H9 (cell line): ENCODE measurements around the gene PROKR2. TPM values are rescaled to one million over a fixed set of nuclear protein-coding genes. Genes with fewer than 3 reads are reported as not detected.

Experiments used
- DNase-seq: peaks from one replicate; pipeline ENCODE4 v3.0.0-alpha.2; 2017
- H2AFZ ChIP-seq: one replicate; pipeline ENCODE4 v1.6.1; 2013; ENCODE audit warnings: mild to moderate bottlenecking, low read length, control low read depth, moderate library complexity
- H2AK5ac ChIP-seq: 2 replicates; pipeline ENCODE4 v1.6.1; 2013; ENCODE audit warnings: low read length, control low read depth, mixed read lengths; ENCODE audit not compliant: insufficient read length
- H2BK120ac ChIP-seq: one replicate; pipeline ENCODE4 v1.6.1; 2013; ENCODE audit warnings: low read depth, mild to moderate bottlenecking, low read length, control low read depth, inconsistent platforms; ENCODE audit not compliant: poor library complexity, severe bottlenecking
- H2BK12ac ChIP-seq: 2 replicates; pipeline ENCODE4 v1.6.1; 2013; ENCODE audit warnings: low read length, control low read depth, mixed read lengths, low read depth; ENCODE audit not compliant: insufficient read length
- H2BK15ac ChIP-seq: 2 replicates; pipeline ENCODE4 v1.6.1; 2013; ENCODE audit warnings: low read depth, low read length, control low read depth
- H2BK20ac ChIP-seq: one replicate; pipeline ENCODE4 v1.6.1; 2013; ENCODE audit warnings: low read depth, mild to moderate bottlenecking, low read length, control low read depth, inconsistent platforms; ENCODE audit not compliant: poor library complexity, severe bottlenecking
- H2BK5ac ChIP-seq: 2 replicates; pipeline ENCODE4 v1.6.1; 2013; ENCODE audit warnings: low read length, control low read depth, mixed read lengths; ENCODE audit not compliant: insufficient read length
- H3K14ac ChIP-seq: 2 replicates; pipeline ENCODE4 v1.6.1; 2013; ENCODE audit warnings: low read length, control low read depth; ENCODE audit not compliant: insufficient read depth
- H3K18ac ChIP-seq: 2 replicates; pipeline ENCODE4 v1.6.1; 2013; ENCODE audit warnings: low read depth, mild to moderate bottlenecking, mixed read lengths, low read length, control low read depth; ENCODE audit not compliant: insufficient read length
- H3K23ac ChIP-seq: 2 replicates; pipeline ENCODE4 v1.6.1; 2013; ENCODE audit warnings: low read length, control low read depth, mixed read lengths, low read depth; ENCODE audit not compliant: insufficient read length
- H3K23me2 ChIP-seq: 2 replicates; pipeline ENCODE4 v1.6.1; 2013; ENCODE audit warnings: low read depth, mild to moderate bottlenecking, mixed read lengths, low read length, control low read depth; ENCODE audit not compliant: insufficient read length, poor library complexity, severe bottlenecking
- H3K27ac ChIP-seq: 2 replicates; pipeline ENCODE4 v1.5.1; 2013; ENCODE audit warnings: low read length, control low read depth, mixed read lengths, low read depth; ENCODE audit not compliant: insufficient read length
- H3K27me3 ChIP-seq: 2 replicates; pipeline ENCODE4 v1.6.1; 2013; ENCODE audit warnings: low read length, control low read depth, inconsistent platforms; ENCODE audit not compliant: insufficient read depth
- H3K4ac ChIP-seq: 2 replicates; pipeline ENCODE4 v1.6.1; 2013; ENCODE audit warnings: low read depth, mild to moderate bottlenecking, control low read depth, inconsistent platforms, low read length, moderate library complexity
- H3K4me1 ChIP-seq: 2 replicates; pipeline ENCODE4 v1.6.1; 2013; ENCODE audit warnings: low read length, control low read depth, inconsistent platforms; ENCODE audit not compliant: insufficient read depth
- H3K4me2 ChIP-seq: 2 replicates; pipeline ENCODE4 v1.6.1; 2013; ENCODE audit warnings: low read length, control low read depth, mixed read lengths; ENCODE audit not compliant: insufficient read length, insufficient read depth
- H3K56ac ChIP-seq: 2 replicates; pipeline ENCODE4 v1.6.1; 2013; ENCODE audit warnings: low read depth, mild to moderate bottlenecking, mixed read lengths, low read length, control low read depth; ENCODE audit not compliant: insufficient read length
- H3K79me1 ChIP-seq: 2 replicates; pipeline ENCODE4 v1.6.1; 2013; ENCODE audit warnings: low read depth, mild to moderate bottlenecking, moderate library complexity, low read length, control low read depth, inconsistent platforms; ENCODE audit not compliant: insufficient read depth, poor library complexity, severe bottlenecking
- H3K79me2 ChIP-seq: 2 replicates; pipeline ENCODE4 v1.6.1; 2013; ENCODE audit warnings: low read length, control low read depth, inconsistent platforms; ENCODE audit not compliant: insufficient read depth
- H3K9ac ChIP-seq: 2 replicates; pipeline ENCODE4 v1.6.1; 2013; ENCODE audit warnings: low read length, control low read depth, mixed read lengths; ENCODE audit not compliant: insufficient read length; ENCODE audit errors: extremely low read depth
- H3K9me3 ChIP-seq: one replicate; pipeline ENCODE4 v1.6.1; 2013; ENCODE audit warnings: low read depth, low read length, inconsistent platforms; ENCODE audit not compliant: control insufficient read depth
- H3T11ph ChIP-seq: one replicate; pipeline ENCODE4 v1.6.1; 2013; ENCODE audit warnings: mild to moderate bottlenecking, low read length, control low read depth, inconsistent platforms
- H4K20me1 ChIP-seq: one replicate; pipeline ENCODE4 v1.6.1; 2013; ENCODE audit not compliant: control insufficient read depth, insufficient read length, insufficient read depth
- H4K5ac ChIP-seq: 2 replicates; pipeline ENCODE4 v1.6.1; 2013; ENCODE audit warnings: low read depth, mild to moderate bottlenecking, mixed read lengths, low read length, control low read depth; ENCODE audit not compliant: insufficient read length
- H4K8ac ChIP-seq: replicated peaks from 2 replicates; pipeline ENCODE4 v1.6.1; 2013; ENCODE audit warnings: low read length, control low read depth, mixed read lengths, low read depth; ENCODE audit not compliant: insufficient read length
- H4K91ac ChIP-seq: 2 replicates; pipeline ENCODE4 v1.6.1; 2013; ENCODE audit warnings: low read depth, mild to moderate bottlenecking, moderate library complexity, mixed read lengths, low read length, control low read depth; ENCODE audit not compliant: insufficient read length
- H3K27ac Mint-ChIP-seq, 3 experiments: 2 replicates in 2 of 3; 3 replicates in 1 of 3; pipeline ENCODE4 v1.8.0; 2020 to 2021; ENCODE audit warnings: mixed read lengths in 3 of 3, mild to moderate bottlenecking in 1 of 3, moderate library complexity in 1 of 3
- H3K27me3 Mint-ChIP-seq: 2 replicates; pipeline ENCODE4 v1.8.0; 2021; ENCODE audit warnings: low read depth, mild to moderate bottlenecking, moderate library complexity, mixed read lengths
- H3K36me3 Mint-ChIP-seq, 3 experiments: 2 replicates in 2 of 3; 3 replicates in 1 of 3; pipeline ENCODE4 v1.8.0; 2020 to 2021; ENCODE audit warnings: low read depth in 3 of 3, mixed read lengths in 3 of 3; ENCODE audit not compliant: insufficient read depth in 1 of 3
- H3K4me1 Mint-ChIP-seq, 2 experiments: 2 replicates each; pipeline ENCODE4 v1.8.0; 2020; ENCODE audit warnings: mixed read lengths in 2 of 2
- H3K4me3 Mint-ChIP-seq, 2 experiments: 2 replicates in 1 of 2; 3 replicates in 1 of 2; pipeline ENCODE4 v1.8.0; 2020 to 2021; ENCODE audit warnings: mild to moderate bottlenecking in 2 of 2, mixed read lengths in 2 of 2, moderate library complexity in 1 of 2
- H3K9me3 Mint-ChIP-seq, 2 experiments: 2 replicates in 1 of 2; 3 replicates in 1 of 2; pipeline ENCODE4 v1.8.0; 2020; ENCODE audit warnings: mild to moderate bottlenecking in 2 of 2, mixed read lengths in 2 of 2, moderate library complexity in 1 of 2
- CTCF ChIP-seq: fragments of 200-600 bp; sonication (generic); conservative IDR thresholded peaks from 3 replicates; pipeline ENCODE4 v1.8.0; 2021; ENCODE audit warnings: antibody characterized with exemption, mild to moderate bottlenecking
- WGBS: extraction: QIAGEN DNeasy Blood & Tissue Kit; methylation state at CpG from one replicate; pipeline ENCODE4 v1.1.7; 2013; ENCODE audit warnings: missing lambda C conversion rate, low lambda C conversion rate, mixed read lengths; ENCODE audit not compliant: insufficient read length; ENCODE audit errors: extremely low coverage; 5-methylcytosine and 5-hydroxymethylcytosine counted together
- total RNA-seq: library from RNA; stranded (reverse); gene quantifications from 2 replicates; pipeline ENCODE4 v1.2.1, GENCODE V29; 2021

Gene PROKR2
- total RNA-seq, 1 experiment from 2014 or later, result 0.46 TPM

- Histone ChIP-seq H2AFZ (no peak overlapping the region), H4K91ac (no peak overlapping the region), H4K5ac (no peak overlapping the region), H2BK20ac (no peak overlapping the region), H3K18ac (no peak overlapping the region), H3K27ac (no peak overlapping the region), H3K4me2 (no peak overlapping the region), H2BK15ac (no peak overlapping the region), H3K9me3 (no peaks in the 10 kb centered on the region), H3K23me2 (no peaks in the 10 kb centered on the region), H3K23ac (no peak overlapping the region), H4K8ac (no peak overlapping the region), H3K4me1 (no peaks in the 10 kb centered on the region), H4K20me1 (no peaks in the 10 kb centered on the region), H3K27me3 (no peaks in the 10 kb centered on the region; the same call in 1 of the 2 replicates), H2AK5ac (no peak overlapping the region), H3K9ac (no peak overlapping the region), H2BK5ac (no peak overlapping the region), H3T11ph (no peak overlapping the region), H3K14ac (no peak overlapping the region), H3K79me2 (no peaks in the 10 kb centered on the region), H3K4ac (no peak overlapping the region), H2BK12ac (no peak overlapping the region), H3K56ac (no peak overlapping the region), H2BK120ac (no peak overlapping the region), H3K79me1 (no peaks in the 10 kb centered on the region)
- no CpG with 5 or more reads among the region's 5 CpGs for WGBS
- Mint-ChIP-seq H3K27ac (no peak overlapping the region), H3K4me3 (no peak overlapping the region), H3K27me3 (peaks cover 9% of the 10 kb centered on the region), H3K4me1 (no peaks in the 10 kb centered on the region), H3K9me3 (no peaks in the 10 kb centered on the region), H3K36me3 (peaks cover 0 to 9% (median 2%) of the 10 kb centered on the region in 3 experiments; a peak in 4 of 7 replicates)
- TF ChIP-seq CTCF, result no peak
- DNase-seq, result no peak
Observed at GRCh38 chr20:5298811-5299210, 17.9 kb downstream of the PROKR2 start.
